Measurements from ENCODE around the gene DNAJA3. TPM values are rescaled to one million over a fixed set of nuclear protein-coding genes. Genes with fewer than 3 reads are reported as not detected.

The DNAJA3 gene
- total RNA-seq, 5 donors from 2014 or later (not counting 1 experiment from before 2014, with no cell fraction given): 37.7 to 73.8 (median 65.7) TPM

- ChIA-PET CTCF (interaction anchor here in 1 of 2 donors (1.0 kb wide), 1 partner anchor 55 kb away, joined by 3 read pairs; no protein-coding TSS in a partner anchor), POLR2A (interaction anchor here in 1 of 2 donors (0.7 kb wide), 1 partner anchor 27 kb away, joined by 3 read pairs; no protein-coding TSS in a partner anchor)
- DNase-seq (peak; percentile 68 to 91 (median 83)), ATAC-seq (replicated peaks in 1 of 4) (peak; percentile 61 to 76 (median 66))
- Mint-ChIP-seq H3K9me3 (no peaks in the 10 kb centered on the region), H3K27me3 (no peaks in the 10 kb centered on the region), H3K4me3 (peak within 1 kb of the TSS; percentile 84 to 90 (median 88)), H3K36me3 (peaks cover 12% of the 10 kb centered on the region), H3K27ac (peak within 1 kb of the TSS; percentile 84 to 86), H3K4me1 (peaks cover 35 to 47% (median 44%) of the 10 kb centered on the region in 3 donors)
- peak within 1 kb of the TSS; percentile 82 for H3K27ac ChIP-seq (ENCODE audit: low read length)
- peaks cover 25 to 55% of the 10 kb centered on the region in 2 experiments for H3K4me1 ChIP-seq (ENCODE audit: control insufficient read depth in 1 of 2, extremely low read depth in 1 of 2, insufficient read depth in 2 of 2, low read length in 2 of 2)
- H3K9me3 ChIP-seq: no peaks in the 10 kb centered on the region
- peak within 1 kb of the TSS; percentile 44 to 68 for H3K4me3 ChIP-seq (ENCODE audit: control insufficient read depth in 1 of 2, extremely low read depth in 1 of 2, low read length in 1 of 2)
- no peaks in the 10 kb centered on the region for H3K27me3 ChIP-seq (replicated peaks in 1 of 2; ENCODE audit: control insufficient read depth in 2 of 2, extremely low read depth in 1 of 2, insufficient read depth in 2 of 2, low read length in 1 of 2)
- H3K36me3 ChIP-seq (ENCODE audit: control insufficient read depth in 2 of 2, extremely low read depth in 1 of 2, insufficient read depth in 1 of 2, low read length in 1 of 2): peaks cover 0 to 1% of the 10 kb centered on the region in 2 donors
- 2% methylated on average over 44 of the region's 60 CpGs for WGBS (ENCODE audit: insufficient coverage)
Observed at GRCh38 chr16:4474192-4474961, 48.7 kb downstream of the DNAJA3 start, which contains the start of gene NMRAL1. Gene NMRAL1, minus strand, starts transcription at chr16:4474625. Its CDS starts 493 bp downstream, at chr16:4474132.

- ChIA-PET POLR2A (interaction anchor here (0.5 to 1.4 kb wide), 3 partner anchors 10 to 53 kb away, joined by 3 to 6 read pairs (median 3); no protein-coding TSS in a partner anchor), CTCF (interaction anchor here in 1 of 2 donors (1.0 to 1.2 kb wide), 3 partner anchors 10 to 30 kb away, joined by 4 to 8 read pairs (median 5); no protein-coding TSS in a partner anchor)
- 4% methylated on average over 63 of the region's 70 CpGs for WGBS (ENCODE audit: insufficient coverage)
- H3K4me3 Mint-ChIP-seq: peak within 1 kb of the TSS; percentile 88 to 90 (median 90)
- H3K4me3 ChIP-seq (ENCODE audit: control insufficient read depth in 1 of 2, extremely low read depth in 1 of 2, low read length in 1 of 2): peak within 1 kb of the TSS; percentile 70 to 86
- H3K36me3 Mint-ChIP-seq: peaks cover 10% of the 10 kb centered on the region
- H3K9me3 Mint-ChIP-seq: no peaks in the 10 kb centered on the region
- H3K9me3 ChIP-seq: no peaks in the 10 kb centered on the region
- ATAC-seq (replicated peaks in 1 of 4) (peak; percentile 84 to 90 (median 88)), DNase-seq (peak; percentile 78 to 97 (median 89))
- no peaks in the 10 kb centered on the region for H3K27me3 Mint-ChIP-seq
- peaks cover 25 to 67% of the 10 kb centered on the region in 2 experiments for H3K4me1 ChIP-seq (ENCODE audit: control insufficient read depth in 1 of 2, extremely low read depth in 1 of 2, insufficient read depth in 2 of 2, low read length in 2 of 2)
- peak within 1 kb of the TSS; percentile 82 for H3K27ac ChIP-seq (ENCODE audit: low read length)
- H3K27me3 ChIP-seq (replicated peaks in 1 of 2; ENCODE audit: control insufficient read depth in 2 of 2, extremely low read depth in 1 of 2, insufficient read depth in 2 of 2, low read length in 1 of 2): no peaks in the 10 kb centered on the region
- H3K4me1 Mint-ChIP-seq: peaks cover 39 to 50% (median 48%) of the 10 kb centered on the region in 3 donors
- H3K36me3 ChIP-seq (ENCODE audit: control insufficient read depth in 2 of 2, extremely low read depth in 1 of 2, insufficient read depth in 1 of 2, low read length in 1 of 2): no peaks in the 10 kb centered on the region
- peak within 1 kb of the TSS; percentile 86 to 89 for H3K27ac Mint-ChIP-seq
Observed at GRCh38 chr16:4475880-4476788, 50.5 kb downstream of the DNAJA3 start, which contains the start of gene HMOX2. Gene HMOX2, plus strand, starts transcription at chr16:4476398. Its CDS starts 29,127 bp downstream, at chr16:4505525.

- Histone ChIP-seq H3K27ac (ENCODE audit: low read length) (peak overlapping the region; percentile 24), H3K4me3 (ENCODE audit: control insufficient read depth in 1 of 2, extremely low read depth in 1 of 2, low read length in 1 of 2) (peak overlapping the region; percentile 32 to 70), H3K4me1 (ENCODE audit: control insufficient read depth in 1 of 2, extremely low read depth in 1 of 2, insufficient read depth in 2 of 2, low read length in 2 of 2) (peaks cover 37 to 82% of the 10 kb centered on the region in 2 experiments), H3K27me3 (replicated peaks in 1 of 2; ENCODE audit: control insufficient read depth in 2 of 2, extremely low read depth in 1 of 2, insufficient read depth in 2 of 2, low read length in 1 of 2) (no peaks in the 10 kb centered on the region), H3K9me3 (no peaks in the 10 kb centered on the region), H3K36me3 (ENCODE audit: control insufficient read depth in 2 of 2, extremely low read depth in 1 of 2, insufficient read depth in 1 of 2, low read length in 1 of 2) (peaks cover 0 to 8% of the 10 kb centered on the region in 2 donors)
- H3K4me3 Mint-ChIP-seq: peak overlapping the region; percentile 88 to 90 (median 90)
- ATAC-seq (replicated peaks in 1 of 4): no peak
- ChIA-PET CTCF (interaction anchor here (0.6 to 1.9 kb wide), 10 partner anchors 9 to 146 kb away, joined by 3 to 19 read pairs (median 4); partner anchors contain the start of gene MGRN1 (in 1 of the 2)), POLR2A (interaction anchor here in 1 of 2 donors (1.0 to 1.1 kb wide), 2 partner anchors 9 to 61 kb away, joined by 3 to 4 read pairs; no protein-coding TSS in a partner anchor)
- peak overlapping the region; percentile 83 to 84 for H3K27ac Mint-ChIP-seq
- no peaks in the 10 kb centered on the region for H3K27me3 Mint-ChIP-seq
- peaks cover 19% of the 10 kb centered on the region for H3K36me3 Mint-ChIP-seq
- peaks cover 54 to 65% (median 59%) of the 10 kb centered on the region in 3 donors for H3K4me1 Mint-ChIP-seq
- WGBS (ENCODE audit: insufficient coverage): no CpG with 5 or more reads among the region's 2 CpGs
- H3K9me3 Mint-ChIP-seq: no peaks in the 10 kb centered on the region
- DNase-seq: peak in 4 of 35 experiments; percentile 6 to 50 (median 14)
Observed at GRCh38 chr16:4477966-4478365, 52.3 kb downstream of the DNAJA3 start.

GRCh38 chr16:4481526-4481925, 55.9 kb downstream of the DNAJA3 start:
- Histone ChIP-seq H3K27ac (ENCODE audit: low read length) (peak overlapping the region; percentile 28), H3K4me1 (ENCODE audit: control insufficient read depth in 1 of 2, extremely low read depth in 1 of 2, insufficient read depth in 2 of 2, low read length in 2 of 2) (peaks cover 32 to 58% of the 10 kb centered on the region in 2 experiments), H3K9me3 (no peaks in the 10 kb centered on the region), H3K36me3 (ENCODE audit: control insufficient read depth in 2 of 2, extremely low read depth in 1 of 2, insufficient read depth in 1 of 2, low read length in 1 of 2) (peaks cover 4 to 34% of the 10 kb centered on the region in 2 donors), H3K4me3 (ENCODE audit: control insufficient read depth in 1 of 2, extremely low read depth in 1 of 2, low read length in 1 of 2) (no peak overlapping the region), H3K27me3 (replicated peaks in 1 of 2; ENCODE audit: control insufficient read depth in 2 of 2, extremely low read depth in 1 of 2, insufficient read depth in 2 of 2, low read length in 1 of 2) (no peaks in the 10 kb centered on the region)
- POLR2A ChIA-PET: no interaction called here
- Mint-ChIP-seq H3K9me3 (no peaks in the 10 kb centered on the region), H3K4me3 (peak overlapping the region in 2 of 3 donors; percentile 11 to 61), H3K27me3 (no peaks in the 10 kb centered on the region), H3K4me1 (peaks cover 55 to 63% (median 61%) of the 10 kb centered on the region in 3 donors), H3K27ac (peak overlapping the region; percentile 82 to 88), H3K36me3 (peaks cover 31% of the 10 kb centered on the region)
- DNase-seq (no peak), ATAC-seq (replicated peaks in 1 of 4) (peak in 1 of 4 experiments; percentile 24)
- CTCF ChIA-PET: interaction anchor here in 1 of 2 donors (0.6 kb wide), 1 partner anchor 17 kb away, joined by 3 read pairs; no protein-coding TSS in a partner anchor
- no CpG with 5 or more reads among the region's 2 CpGs for WGBS (ENCODE audit: insufficient coverage)

GRCh38 chr16:4481963-4482362, 56.3 kb downstream of the DNAJA3 start:
- Histone ChIP-seq H3K27me3 (replicated peaks in 1 of 2; ENCODE audit: control insufficient read depth in 2 of 2, extremely low read depth in 1 of 2, insufficient read depth in 2 of 2, low read length in 1 of 2) (no peaks in the 10 kb centered on the region), H3K4me1 (ENCODE audit: control insufficient read depth in 1 of 2, extremely low read depth in 1 of 2, insufficient read depth in 2 of 2, low read length in 2 of 2) (peaks cover 35 to 59% of the 10 kb centered on the region in 2 experiments), H3K27ac (ENCODE audit: low read length) (peak overlapping the region; percentile 51), H3K36me3 (ENCODE audit: control insufficient read depth in 2 of 2, extremely low read depth in 1 of 2, insufficient read depth in 1 of 2, low read length in 1 of 2) (peaks cover 4 to 36% of the 10 kb centered on the region in 2 donors), H3K4me3 (ENCODE audit: control insufficient read depth in 1 of 2, extremely low read depth in 1 of 2, low read length in 1 of 2) (no peak overlapping the region), H3K9me3 (no peaks in the 10 kb centered on the region)
- no peak for DNase-seq
- ATAC-seq (replicated peaks in 1 of 4): no peak
- H3K4me1 Mint-ChIP-seq: peaks cover 57 to 65% (median 65%) of the 10 kb centered on the region in 3 donors
- peak overlapping the region; percentile 82 to 88 for H3K27ac Mint-ChIP-seq
- H3K36me3 Mint-ChIP-seq: peaks cover 31% of the 10 kb centered on the region
- WGBS (ENCODE audit: insufficient coverage): no CpG with 5 or more reads among the region's 1 CpG
- no peaks in the 10 kb centered on the region for H3K9me3 Mint-ChIP-seq
- H3K4me3 Mint-ChIP-seq: peak overlapping the region in 1 of 3 donors; percentile 61
- ChIA-PET CTCF (no interaction called here), POLR2A (interaction anchor here in 1 of 2 donors (0.6 kb wide), 1 partner anchor 28 kb away, joined by 3 read pairs; no protein-coding TSS in a partner anchor)
- H3K27me3 Mint-ChIP-seq: no peaks in the 10 kb centered on the region

Data from T-cell (primary cell).